Gastroesophageal sphincter (tissue), 4 donors: Measurements from ENCODE around the gene DAG1. TPM values are rescaled to one million over a fixed set of nuclear protein-coding genes. Genes with fewer than 3 reads are reported as not detected.
A peak's percentile ranks its signal among the peaks of the same experiment; 100 is the strongest.
"Not testable (repeated sequence)": the region's sequence is repeated elsewhere in the genome, so short reads cannot be mapped to it uniquely, and the experiment has no call there.

Source experiments
- ATAC-seq: fragments of 150-250 bp; one replicate; pipeline ENCODE4 v1.9.1; 2016; ENCODE audit warnings: mild to moderate bottlenecking, moderate library complexity
- H3K27ac ChIP-seq, 4 donors: fragments of 200-600 bp; sonication (generic) in 3 of 4; 1 replicate in 3 of 4; 2 replicates in 1 of 4; pipeline ENCODE4 v1.5.1; 2016 to 2019
- H3K27me3 ChIP-seq: fragments of 200-600 bp; sonication (generic); one replicate; pipeline ENCODE4 v1.5.1; 2019
- H3K36me3 ChIP-seq, 2 donors: fragments of 200-600 bp; sonication (generic); one replicate each; pipeline ENCODE4 v1.5.1; 2019; ENCODE audit warnings: control low read depth in 1 of 2
- H3K4me1 ChIP-seq, 3 donors: fragments of 200-600 bp; sonication (generic); 1 replicate in 2 of 3; 2 replicates in 1 of 3; pipeline ENCODE4 v1.5.1; 2016 to 2019; ENCODE audit warnings: control low read depth in 2 of 3
- H3K4me3 ChIP-seq, 2 donors: fragments of 200-600 bp; sonication (generic); one replicate each; pipeline ENCODE4 v1.5.1; 2019; ENCODE audit warnings: mild to moderate bottlenecking in 1 of 2, moderate library complexity in 1 of 2
- H3K9me3 ChIP-seq, 3 donors: fragments of 200-600 bp; sonication (generic); one replicate each; pipeline ENCODE4 v1.5.1; 2017 to 2019; ENCODE audit warnings: control low read depth in 2 of 3
- EP300 ChIP-seq: sonication (generic); formaldehyde crosslinking; IDR thresholded peaks from one replicate; pipeline ENCODE4 v1.6.1; 2017; ENCODE audit warnings: antibody characterized with exemption, mild to moderate bottlenecking
- POLR2A ChIP-seq, 2 donors: fragments of 450-650 bp; IDR thresholded peaks; one replicate each; pipeline ENCODE4 v1.6.1; 2017; ENCODE audit warnings: antibody characterized with exemption in 2 of 2, mild to moderate bottlenecking in 2 of 2, moderate library complexity in 1 of 2
- POLR2AphosphoS5 ChIP-seq: sonication (generic); formaldehyde crosslinking; IDR thresholded peaks from one replicate; pipeline ENCODE4 v1.6.1; 2017; ENCODE audit warnings: antibody characterized with exemption
- WGBS, 2 donors: methylation state at CpG; one replicate each; pipeline ENCODE4 v1.1.5; 2018; ENCODE audit warnings: low coverage in 1 of 2; 5-methylcytosine and 5-hydroxymethylcytosine counted together
- total RNA-seq, 4 donors: library from RNA; depleted of rRNA; stranded (reverse); fragments of >200 nt; gene quantifications; one replicate each; pipeline ENCODE4 v1.1.0, GENCODE V29; 2016
- TF ChIP-seq, protein P1 (sequence below), 4 experiments: fragments of 200-600 bp in 2 of 4; fragments of 450-650 bp in 2 of 4; sonication (generic) in 1 of 4; IDR thresholded peaks; one replicate each; pipeline ENCODE4 v1.5.1; 2017 to 2019; ENCODE audit warnings: antibody characterized with exemption in 4 of 4, mild to moderate bottlenecking in 2 of 4, moderate library complexity in 2 of 4

The DAG1 gene
- total RNA-seq, 4 donors from 2014 or later = 74.2 to 195 (median 123) TPM

DNA sequence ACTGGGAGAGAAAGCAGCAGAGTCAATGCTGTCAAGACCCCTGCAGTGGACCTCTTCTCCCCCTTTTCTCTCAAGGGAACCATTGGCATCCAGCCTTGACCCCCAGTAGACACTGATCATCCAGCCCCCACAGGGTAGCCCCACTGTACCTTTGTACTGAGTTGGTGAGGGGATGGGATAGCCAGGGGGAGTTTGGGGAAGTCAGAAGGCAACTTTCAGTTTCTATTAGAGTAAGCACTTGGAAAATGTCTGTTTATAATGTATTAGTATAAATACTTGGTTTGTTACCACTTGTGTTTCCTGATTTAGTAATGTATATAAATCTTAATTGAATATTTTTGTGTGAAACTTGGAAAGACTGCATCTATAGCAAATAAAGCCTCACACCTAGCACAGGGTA is 25.0 kb downstream of the DAG1 start:
- no peaks in the 10 kb centered on the region for H3K9me3 ChIP-seq
- H3K27ac ChIP-seq = peak overlapping the region in 3 of 4 donors; percentile 8 to 60 (median 30)
- H3K27me3 ChIP-seq = no peaks in the 10 kb centered on the region
- TF ChIP-seq EP300 (no peak), POLR2AphosphoS5 (no peak), POLR2A (IDR thresholded peaks at IDR 0.05) (no peak)
- TF ChIP-seq, protein P1, sequence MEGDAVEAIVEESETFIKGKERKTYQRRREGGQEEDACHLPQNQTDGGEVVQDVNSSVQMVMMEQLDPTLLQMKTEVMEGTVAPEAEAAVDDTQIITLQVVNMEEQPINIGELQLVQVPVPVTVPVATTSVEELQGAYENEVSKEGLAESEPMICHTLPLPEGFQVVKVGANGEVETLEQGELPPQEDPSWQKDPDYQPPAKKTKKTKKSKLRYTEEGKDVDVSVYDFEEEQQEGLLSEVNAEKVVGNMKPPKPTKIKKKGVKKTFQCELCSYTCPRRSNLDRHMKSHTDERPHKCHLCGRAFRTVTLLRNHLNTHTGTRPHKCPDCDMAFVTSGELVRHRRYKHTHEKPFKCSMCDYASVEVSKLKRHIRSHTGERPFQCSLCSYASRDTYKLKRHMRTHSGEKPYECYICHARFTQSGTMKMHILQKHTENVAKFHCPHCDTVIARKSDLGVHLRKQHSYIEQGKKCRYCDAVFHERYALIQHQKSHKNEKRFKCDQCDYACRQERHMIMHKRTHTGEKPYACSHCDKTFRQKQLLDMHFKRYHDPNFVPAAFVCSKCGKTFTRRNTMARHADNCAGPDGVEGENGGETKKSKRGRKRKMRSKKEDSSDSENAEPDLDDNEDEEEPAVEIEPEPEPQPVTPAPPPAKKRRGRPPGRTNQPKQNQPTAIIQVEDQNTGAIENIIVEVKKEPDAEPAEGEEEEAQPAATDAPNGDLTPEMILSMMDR (IDR thresholded peaks at IDR 0.05) = no peak
- peaks cover 0 to 2% of the 10 kb centered on the region in 2 donors for H3K36me3 ChIP-seq
- no peak for ATAC-seq
- H3K4me1 ChIP-seq = peaks cover 2 to 55% (median 7%) of the 10 kb centered on the region in 3 donors
- H3K4me3 ChIP-seq = no peak overlapping the region

DNA sequence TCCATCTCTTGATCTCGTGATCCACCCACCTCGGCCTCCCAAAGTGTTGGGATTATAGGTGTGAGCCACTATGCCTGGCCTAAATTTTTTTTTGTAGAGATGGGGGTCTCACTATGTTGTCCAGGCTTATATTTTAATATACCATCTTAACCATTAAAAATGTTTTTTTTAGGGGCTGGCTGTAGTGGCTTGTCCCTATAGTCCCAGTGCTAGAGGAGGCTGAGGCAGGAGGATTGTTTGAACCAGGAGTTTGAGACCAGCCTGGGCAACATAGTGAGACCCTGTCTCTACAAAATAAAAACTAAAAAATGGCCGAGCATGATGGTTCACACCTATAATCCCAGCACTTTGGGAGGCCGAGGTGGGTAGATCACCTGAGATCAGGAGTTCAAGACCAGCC is 26.8 kb downstream of the DAG1 start:
- not testable (repeated sequence) for H3K27ac ChIP-seq, H3K36me3 ChIP-seq, H3K27me3 ChIP-seq, H3K4me3 ChIP-seq, H3K9me3 ChIP-seq, ATAC-seq
- H3K4me1 ChIP-seq = peaks cover 2 to 73% (median 20%) of the 10 kb centered on the region in 3 donors
- 86 to 100% methylated on average over 2 to 4 of the region's 4 CpGs for WGBS, 2 donors

DNA sequence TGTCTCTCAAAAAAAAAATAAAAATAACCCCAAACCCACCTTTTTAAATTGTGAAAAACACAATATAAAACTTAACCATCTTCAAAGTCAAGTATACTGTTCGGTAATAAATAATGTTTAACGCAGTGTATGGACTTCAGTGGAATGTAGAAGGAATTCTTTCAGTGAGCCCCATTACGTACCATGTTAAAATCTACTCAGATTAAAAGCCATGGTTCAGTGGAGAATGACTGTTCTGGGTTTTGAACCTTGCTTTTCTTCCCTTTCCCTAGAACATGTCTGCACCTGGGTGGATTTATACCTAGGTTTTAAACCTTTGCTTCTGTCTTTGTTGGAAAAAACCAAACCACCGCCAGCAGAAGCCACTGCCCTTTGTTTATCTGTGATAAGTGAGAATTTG is 27.5 kb downstream of the DAG1 start:
- Histone ChIP-seq H3K27me3 (no peaks in the 10 kb centered on the region), H3K9me3 (no peaks in the 10 kb centered on the region), H3K4me1 (peaks cover 2 to 78% (median 20%) of the 10 kb centered on the region in 3 donors), H3K27ac (peak overlapping the region in 2 of 4 donors; percentile 46 to 57), H3K36me3 (no peaks in the 10 kb centered on the region), H3K4me3 (no peak overlapping the region)
- TF ChIP-seq POLR2AphosphoS5 = no peak
- TF ChIP-seq POLR2A (IDR thresholded peaks at IDR 0.05) = no peak
- TF ChIP-seq, protein P1 (IDR thresholded peaks at IDR 0.05) = no peak
- no peak for TF ChIP-seq EP300
- WGBS, 2 donors = 84 to 91% methylated on average over 4 of the region's 4 CpGs
- ATAC-seq = no peak

DNA sequence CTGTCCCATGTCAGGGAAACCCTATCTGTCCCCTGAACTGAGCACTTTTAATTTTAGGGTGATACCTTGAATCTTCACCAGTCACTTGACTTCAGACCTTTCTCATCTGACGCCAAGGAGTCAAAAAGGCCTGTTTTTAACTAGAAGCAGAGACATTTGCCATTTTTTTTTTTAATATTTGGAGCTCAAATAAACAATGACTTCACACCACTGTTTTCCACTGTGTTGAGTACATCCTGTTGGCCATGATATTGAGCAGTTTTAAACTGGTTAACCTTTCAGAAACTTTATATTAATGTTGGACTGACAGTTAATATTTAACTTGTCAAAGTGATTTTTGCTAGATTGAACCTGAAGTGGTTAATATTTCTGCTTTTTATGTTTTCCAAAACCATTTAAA is 28.2 kb downstream of the DAG1 start:
- Histone ChIP-seq H3K27me3 (no peaks in the 10 kb centered on the region), H3K4me1 (peaks cover 2 to 75% (median 20%) of the 10 kb centered on the region in 3 donors), H3K9me3 (no peaks in the 10 kb centered on the region), H3K27ac (peak overlapping the region in 2 of 4 donors; percentile 46 to 57), H3K36me3 (no peaks in the 10 kb centered on the region), H3K4me3 (no peak overlapping the region)
- no peak for TF ChIP-seq POLR2A (IDR thresholded peaks at IDR 0.05)
- TF ChIP-seq POLR2AphosphoS5 = no peak
- TF ChIP-seq, protein P1 (IDR thresholded peaks at IDR 0.05) = no peak
- no peak for TF ChIP-seq EP300
- ATAC-seq = no peak
- 23 to 40% methylated on average over 1 of the region's 1 CpG for WGBS, 2 donors

DNA sequence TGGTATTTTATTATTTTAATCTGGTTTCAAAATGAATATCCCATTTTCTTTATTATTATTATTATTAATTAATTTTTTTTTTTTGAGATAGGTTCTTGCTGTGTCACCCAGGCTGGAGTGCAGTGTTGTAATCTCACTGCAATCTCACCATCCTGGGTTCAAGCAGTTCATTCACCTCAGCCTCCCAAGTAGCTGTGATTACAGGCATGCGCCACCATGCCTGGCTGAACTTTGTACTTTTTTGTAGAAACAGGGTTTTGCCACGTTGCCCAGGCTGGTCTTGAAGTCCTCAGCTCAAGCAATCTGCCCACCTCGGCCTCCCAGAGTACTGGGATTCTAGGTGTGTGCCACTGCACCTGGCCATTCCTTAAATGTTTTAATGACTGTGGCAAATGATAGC is 28.6 kb downstream of the DAG1 start:
- H3K4me3 ChIP-seq = no peak overlapping the region
- H3K9me3 ChIP-seq = no peaks in the 10 kb centered on the region
- H3K27ac ChIP-seq = peak overlapping the region in 2 of 4 donors; percentile 57 to 71
- peaks cover 2 to 71% (median 20%) of the 10 kb centered on the region in 3 donors for H3K4me1 ChIP-seq
- no peak for ATAC-seq
- H3K36me3 ChIP-seq = no peaks in the 10 kb centered on the region
- WGBS, 2 donors = 71 to 75% methylated on average over 1 to 3 of the region's 3 CpGs
- H3K27me3 ChIP-seq = no peaks in the 10 kb centered on the region
- TF ChIP-seq, protein P1 (IDR thresholded peaks at IDR 0.05) = no peak
- TF ChIP-seq EP300 (no peak), POLR2AphosphoS5 (no peak), POLR2A (IDR thresholded peaks at IDR 0.05) (no peak)
